ENCODE data around the gene OR6K6.

Gene OR6K6

GRCh38 chr1:158720620-158721019, 33.9 kb upstream of the OR6K6 start, which contains the start of gene OR6K3:
Gene OR6K3 (minus strand): TSS chr1:158720720. CDS start chr1:158718115, 2,605 bp downstream.
- no peak for DNase-seq (ENCODE audit: low read depth)
- TF ChIP-seq, protein P1, sequence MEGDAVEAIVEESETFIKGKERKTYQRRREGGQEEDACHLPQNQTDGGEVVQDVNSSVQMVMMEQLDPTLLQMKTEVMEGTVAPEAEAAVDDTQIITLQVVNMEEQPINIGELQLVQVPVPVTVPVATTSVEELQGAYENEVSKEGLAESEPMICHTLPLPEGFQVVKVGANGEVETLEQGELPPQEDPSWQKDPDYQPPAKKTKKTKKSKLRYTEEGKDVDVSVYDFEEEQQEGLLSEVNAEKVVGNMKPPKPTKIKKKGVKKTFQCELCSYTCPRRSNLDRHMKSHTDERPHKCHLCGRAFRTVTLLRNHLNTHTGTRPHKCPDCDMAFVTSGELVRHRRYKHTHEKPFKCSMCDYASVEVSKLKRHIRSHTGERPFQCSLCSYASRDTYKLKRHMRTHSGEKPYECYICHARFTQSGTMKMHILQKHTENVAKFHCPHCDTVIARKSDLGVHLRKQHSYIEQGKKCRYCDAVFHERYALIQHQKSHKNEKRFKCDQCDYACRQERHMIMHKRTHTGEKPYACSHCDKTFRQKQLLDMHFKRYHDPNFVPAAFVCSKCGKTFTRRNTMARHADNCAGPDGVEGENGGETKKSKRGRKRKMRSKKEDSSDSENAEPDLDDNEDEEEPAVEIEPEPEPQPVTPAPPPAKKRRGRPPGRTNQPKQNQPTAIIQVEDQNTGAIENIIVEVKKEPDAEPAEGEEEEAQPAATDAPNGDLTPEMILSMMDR (conservative IDR thresholded peaks at IDR 0.05; ENCODE audit: low read depth, low read length): no peak
- H3K4me3 ChIP-seq (ENCODE audit: low read length): no peak within 1 kb of the TSS

- TF ChIP-seq, protein P1 (conservative IDR thresholded peaks at IDR 0.05; ENCODE audit: low read depth, low read length): no peak
- no peak for DNase-seq (ENCODE audit: low read depth)
Observed at GRCh38 chr1:158724442-158724841, 30.1 kb upstream of the OR6K6 start.

DNA sequence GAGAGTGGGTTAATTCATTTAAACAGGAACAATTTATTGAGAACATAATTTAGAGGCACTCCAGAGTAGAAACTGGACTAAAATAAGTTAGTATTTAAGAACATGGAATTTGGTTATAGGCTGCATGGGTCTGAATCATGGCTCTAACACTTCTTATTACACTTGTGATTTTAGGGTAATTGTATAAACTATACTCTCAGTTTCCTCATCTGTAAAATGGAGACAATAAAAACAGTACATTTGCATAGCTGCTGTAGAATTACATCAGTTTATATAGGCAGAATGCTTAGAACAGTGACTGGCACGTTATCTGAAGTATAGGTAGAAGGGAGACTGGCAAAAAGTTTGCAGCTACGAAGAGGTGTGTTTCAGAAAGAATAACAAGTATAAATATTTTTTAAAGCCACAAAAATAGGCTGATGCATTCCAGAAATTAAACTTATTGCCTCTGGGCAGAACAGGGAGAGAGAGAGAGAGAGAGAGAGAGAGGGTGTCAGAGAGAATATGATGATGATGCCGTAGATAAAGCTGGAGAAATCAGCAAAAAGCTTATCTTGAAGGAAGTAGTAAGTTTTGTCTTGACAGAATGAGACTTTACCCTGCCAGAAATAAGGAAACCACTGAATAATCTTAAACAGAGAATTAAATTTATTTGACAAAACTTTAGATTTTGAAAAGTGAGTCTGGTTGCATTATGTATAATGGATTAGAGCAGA, 25.9 kb upstream of the OR6K6 start:
- TF ChIP-seq, protein P1 (conservative IDR thresholded peaks at IDR 0.05; ENCODE audit: low read depth, low read length): no peak
- no peak for DNase-seq (ENCODE audit: low read depth)
- no peak overlapping the region for H3K4me3 ChIP-seq (ENCODE audit: low read length)

More at GRCh38 chr1:158724442-158724841, 30.1 kb upstream of the OR6K6 start:
- no peak overlapping the region for H3K4me3 ChIP-seq (ENCODE audit: low read length)

DNA sequence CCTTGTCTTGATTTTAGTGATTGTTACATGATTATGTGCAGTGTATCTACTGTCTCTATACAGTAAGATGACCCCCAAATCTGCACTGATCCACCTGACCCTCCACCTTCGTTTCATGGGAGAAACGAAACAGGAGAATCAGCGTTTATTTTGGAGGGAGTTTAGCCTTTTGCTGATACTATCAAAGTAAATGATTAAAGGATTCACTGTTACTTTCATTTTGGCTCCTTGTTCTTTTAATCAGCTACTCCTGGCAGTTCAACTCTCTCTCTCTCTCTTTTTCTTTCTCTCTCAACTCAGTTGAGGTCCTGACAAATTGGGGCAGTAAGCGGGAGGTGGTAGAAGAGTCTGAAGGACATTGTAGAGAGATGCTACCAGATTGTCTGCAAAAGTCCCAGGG, 24.1 kb upstream of the OR6K6 start:
- TF ChIP-seq, protein P1 (conservative IDR thresholded peaks at IDR 0.05; ENCODE audit: low read depth, low read length): no peak
- no peak for DNase-seq (ENCODE audit: low read depth)
- no peak overlapping the region for H3K4me3 ChIP-seq (ENCODE audit: low read length)

GRCh38 chr1:158731707-158732106, 22.8 kb upstream of the OR6K6 start:
- no peak for DNase-seq (ENCODE audit: low read depth)
- H3K4me3 ChIP-seq (ENCODE audit: low read length): no peak overlapping the region
- TF ChIP-seq, protein P1 (conservative IDR thresholded peaks at IDR 0.05; ENCODE audit: low read depth, low read length): no peak

- no peak overlapping the region for H3K4me3 ChIP-seq (ENCODE audit: low read length)
- no peak for DNase-seq (ENCODE audit: low read depth)
- TF ChIP-seq, protein P1 (conservative IDR thresholded peaks at IDR 0.05; ENCODE audit: low read depth, low read length): no peak
Observed at GRCh38 chr1:158732524-158732923, 22.0 kb upstream of the OR6K6 start.

- no peak overlapping the region for H3K4me3 ChIP-seq (ENCODE audit: low read length)
- no peak for DNase-seq (ENCODE audit: low read depth)
Observed at GRCh38 chr1:158735848-158736247, 18.7 kb upstream of the OR6K6 start.

More at GRCh38 chr1:158735848-158736247, 18.7 kb upstream of the OR6K6 start:
- TF ChIP-seq, protein P1 (conservative IDR thresholded peaks at IDR 0.05; ENCODE audit: low read depth, low read length): no peak
